SKM-1 treated with dmso at 0.1 percent for 144 hours (cell line): ENCODE measurements around the gene ITPRIP.

Experiments used
- DNase-seq: peaks from one replicate; lab custom pipeline; 2025; ENCODE audit not compliant: unreplicated experiment; lab: John Stamatoyannopoulos, UW

Gene ITPRIP

GRCh38 chr10:104326991-104327610 lies 11.2 kb downstream of the ITPRIP start:
- no peak for DNase-seq

- no peak for DNase-seq
Measured at GRCh38 chr10:104325436-104326435, 12.5 kb downstream of the ITPRIP start.

- no peak for DNase-seq
Measured at GRCh38 chr10:104324931-104325330, 13.3 kb downstream of the ITPRIP start.

- DNase-seq, result peak; percentile 97
Measured at GRCh38 chr10:104324221-104324686, 14.0 kb downstream of the ITPRIP start.

- DNase-seq, result peak; percentile 72
Measured at GRCh38 chr10:104323760-104324201, 14.5 kb downstream of the ITPRIP start.

- no peak for DNase-seq
Measured at GRCh38 chr10:104323085-104323484, 15.2 kb downstream of the ITPRIP start.

GRCh38 chr10:104322416-104322782 lies 15.9 kb downstream of the ITPRIP start:
- peak; percentile 70 for DNase-seq

- DNase-seq, result no peak
Measured at GRCh38 chr10:104321725-104322415, 16.4 kb downstream of the ITPRIP start.

- no peak for DNase-seq
Measured at GRCh38 chr10:104321226-104321625, 17.0 kb downstream of the ITPRIP start.

GRCh38 chr10:104318810-104319741 lies 19.2 kb downstream of the ITPRIP start:
- no peak for DNase-seq

GRCh38 chr10:104318326-104318725 lies 19.9 kb downstream of the ITPRIP start:
- no peak for DNase-seq

GRCh38 chr10:104317726-104318299 lies 20.5 kb downstream of the ITPRIP start:
- no peak for DNase-seq

GRCh38 chr10:104317269-104317710 lies 21.0 kb downstream of the ITPRIP start:
- DNase-seq, result no peak

GRCh38 chr10:104316321-104317099 lies 21.8 kb downstream of the ITPRIP start:
- no peak for DNase-seq

GRCh38 chr10:104315486-104315921 lies 22.8 kb downstream of the ITPRIP start:
- DNase-seq, result no peak

GRCh38 chr10:104314591-104315485 lies 23.4 kb downstream of the ITPRIP start:
- no peak for DNase-seq

GRCh38 chr10:104311184-104311720 lies 27.0 kb downstream of the ITPRIP start:
- DNase-seq, result no peak
